GM18951 (cell line): Measurements from ENCODE around the gene EHBP1.
"Not testable (repeated sequence)": the region's sequence is repeated elsewhere in the genome, so short reads cannot be mapped to it uniquely, and the experiment has no call there.

Experiments
- POLR2A ChIP-seq: IDR thresholded peaks from 4 replicates; pipeline ENCODE4 v1.6.1; 2011; ENCODE audit warnings: mild to moderate bottlenecking; ENCODE audit not compliant: insufficient read length, insufficient read depth; ENCODE audit errors: extremely low read depth
- in situ Hi-C: fragments of 300-500 bp; cut with MboI; formaldehyde crosslinking; loops from one replicate; pipeline ENCODE4 v1.12.0; 2022; ENCODE audit warnings: low sequenced_read_pairs, mixed read lengths, inconsistent platforms; ENCODE audit not compliant: unreplicated experiment

Gene EHBP1

DNA sequence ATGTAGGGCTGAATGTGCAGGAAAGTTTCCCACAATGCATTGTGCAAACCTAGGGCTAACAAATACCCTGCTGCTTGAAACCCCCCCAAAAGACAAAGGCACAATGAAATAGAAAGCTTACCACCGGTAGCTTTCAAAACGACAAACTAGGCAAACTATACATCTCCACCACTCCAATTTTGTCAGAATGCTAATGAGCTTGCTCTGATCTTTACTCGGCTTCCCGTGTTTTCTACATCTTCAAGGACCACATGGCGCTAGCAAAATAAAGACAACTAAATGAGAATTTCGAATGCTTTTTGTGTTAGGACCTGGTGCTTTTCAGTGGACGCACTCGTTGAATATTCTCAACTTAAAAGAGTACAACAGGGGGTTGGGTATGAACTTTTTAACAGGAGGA is 307.9 kb downstream of the EHBP1 start:
- in situ Hi-C loops, result no loop called here
- no peak for TF ChIP-seq POLR2A

DNA sequence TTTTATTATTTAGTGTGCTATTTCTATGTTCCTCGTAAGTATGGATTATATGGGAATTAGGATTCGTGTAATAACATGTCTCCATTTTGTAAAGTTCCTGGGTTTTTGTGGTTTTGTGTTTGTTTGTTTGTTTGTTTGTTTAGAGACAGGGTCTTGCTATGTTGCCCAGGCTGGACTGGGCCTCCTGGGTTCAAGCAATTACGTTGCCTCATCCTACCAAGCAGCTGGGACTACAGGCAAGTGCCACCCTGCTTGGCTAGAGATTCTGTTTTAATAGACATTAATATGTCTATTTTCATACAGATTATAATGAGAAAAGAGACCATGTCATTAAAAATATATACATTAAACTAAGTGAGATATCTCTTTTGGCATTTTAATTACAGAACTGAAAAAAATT is 309.9 kb downstream of the EHBP1 start:
- in situ Hi-C loops, result no loop called here
- no peak for TF ChIP-seq POLR2A

DNA sequence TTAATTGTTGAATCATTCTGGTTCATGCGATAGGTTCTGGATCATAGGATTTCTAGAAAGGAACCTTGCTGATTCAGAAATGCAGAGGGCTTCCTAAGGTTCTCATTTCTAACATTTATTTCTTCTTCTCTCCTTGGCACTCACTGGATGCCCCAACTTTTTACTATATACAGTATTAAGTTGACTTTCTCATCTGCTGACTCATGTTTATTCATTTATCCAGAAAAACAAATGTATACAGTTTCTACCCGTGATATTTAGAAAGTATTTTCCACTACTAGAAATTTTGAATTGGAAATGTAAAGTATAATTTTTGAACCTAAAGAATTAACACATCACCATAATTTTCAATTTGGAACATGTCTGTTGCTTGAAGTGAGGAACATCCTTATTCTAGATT is 312.9 kb downstream of the EHBP1 start:
- in situ Hi-C loops, result no loop called here

DNA sequence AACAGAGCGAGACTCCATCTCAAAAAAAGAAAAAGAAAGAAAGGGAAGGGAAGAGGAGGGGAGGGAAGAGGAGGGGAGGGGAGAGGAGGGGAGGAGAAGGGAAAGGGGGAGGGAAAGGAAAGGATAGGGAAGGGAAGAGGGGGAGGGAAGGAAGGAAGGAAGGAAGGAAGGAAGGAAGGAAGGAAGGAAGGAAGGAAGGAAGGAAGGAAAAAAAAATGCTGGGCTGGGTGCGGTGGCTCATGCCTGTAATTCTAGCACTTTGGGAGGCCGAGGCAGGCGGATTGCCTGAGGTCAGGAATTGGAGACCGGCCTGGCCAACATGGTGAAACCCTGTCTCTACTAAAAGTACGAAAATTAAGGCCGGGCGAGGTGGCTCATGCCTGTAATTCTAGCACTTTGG is 314.2 kb downstream of the EHBP1 start:
- in situ Hi-C loops, result not testable (repeated sequence)

More for the DNA sequence above, 312.9 kb downstream of the EHBP1 start:
- TF ChIP-seq POLR2A, result no peak

DNA sequence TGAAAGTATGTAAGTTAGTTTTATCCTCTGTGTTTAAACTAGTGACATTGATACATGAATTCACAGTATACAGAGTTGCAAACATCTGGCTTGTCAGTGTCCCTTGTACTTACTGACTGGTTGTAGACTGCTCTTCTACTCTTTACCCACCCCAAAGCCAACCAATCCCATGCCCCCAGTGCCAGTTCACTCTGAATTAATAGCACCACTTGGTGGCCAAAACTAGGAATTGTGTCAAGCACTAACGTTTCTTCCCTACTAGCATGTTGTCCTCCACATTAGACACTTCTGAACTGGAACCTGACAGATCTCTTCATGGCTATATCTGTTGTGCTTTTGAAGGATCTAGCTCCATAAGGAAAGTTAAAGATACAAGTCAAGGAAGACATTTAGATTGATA is 317.9 kb downstream of the EHBP1 start:
- in situ Hi-C loops, result no loop called here
- TF ChIP-seq POLR2A, result no peak

GRCh38 chr2:63027220-63027619 is 321.7 kb downstream of the EHBP1 start:
- no peak for TF ChIP-seq POLR2A
- in situ Hi-C loops, result no loop called here

- TF ChIP-seq POLR2A, result no peak
- in situ Hi-C loops, result no loop called here
These were observed 323.5 kb downstream of the EHBP1 start for GRCh38 chr2:63029058-63029457.

DNA sequence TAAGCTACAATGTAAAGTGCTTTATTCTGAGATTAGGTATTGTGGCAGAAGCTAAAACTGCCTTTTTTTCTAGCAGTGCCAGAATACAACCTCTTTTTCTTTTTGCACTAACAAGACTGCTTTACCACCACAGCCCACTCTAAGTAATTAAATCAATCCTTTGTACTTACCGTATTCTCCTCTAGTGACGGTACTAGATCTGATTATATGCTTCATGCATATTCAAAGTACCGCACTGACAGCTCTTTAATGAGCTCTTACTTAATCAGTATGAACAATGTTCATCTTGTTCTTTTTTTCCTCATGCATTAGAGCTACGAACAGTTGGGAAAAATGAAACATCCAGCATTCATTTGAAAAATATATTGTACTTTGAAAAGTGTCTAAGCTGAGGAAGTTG is 329.0 kb downstream of the EHBP1 start:
- no peak for TF ChIP-seq POLR2A
- in situ Hi-C loops, result no loop called here

- in situ Hi-C loops, result no loop called here
- TF ChIP-seq POLR2A, result no peak
These were observed 329.7 kb downstream of the EHBP1 start for GRCh38 chr2:63035169-63035568.

GRCh38 chr2:63035660-63036059 is 330.1 kb downstream of the EHBP1 start:
- TF ChIP-seq POLR2A, result no peak
- in situ Hi-C loops, result no loop called here

- TF ChIP-seq POLR2A, result no peak
- in situ Hi-C loops, result no loop called here
These were observed 332.5 kb downstream of the EHBP1 start for GRCh38 chr2:63038034-63038433.

- TF ChIP-seq POLR2A, result no peak
- in situ Hi-C loops, result no loop called here
These were observed 335.1 kb downstream of the EHBP1 start for GRCh38 chr2:63040586-63040985.

DNA sequence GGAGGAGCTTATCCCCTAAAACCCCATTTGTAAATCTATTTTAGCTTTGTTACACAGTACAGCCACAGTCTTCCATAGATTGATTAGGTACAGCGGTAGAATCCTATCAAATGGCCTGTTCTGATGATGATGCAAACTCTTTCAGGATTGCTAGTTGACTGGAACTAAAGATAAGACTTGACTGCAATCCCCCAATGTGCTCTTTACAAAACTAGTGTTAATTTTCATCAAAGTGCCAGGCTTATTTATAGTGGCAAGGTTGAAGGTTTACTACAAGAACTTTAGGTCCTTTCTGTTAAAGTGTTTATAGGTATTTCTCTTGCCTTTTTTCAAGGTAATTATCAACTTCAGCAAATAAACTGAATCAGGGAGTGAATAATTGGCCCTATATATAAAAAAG is 336.1 kb downstream of the EHBP1 start:
- in situ Hi-C loops, result no loop called here

DNA sequence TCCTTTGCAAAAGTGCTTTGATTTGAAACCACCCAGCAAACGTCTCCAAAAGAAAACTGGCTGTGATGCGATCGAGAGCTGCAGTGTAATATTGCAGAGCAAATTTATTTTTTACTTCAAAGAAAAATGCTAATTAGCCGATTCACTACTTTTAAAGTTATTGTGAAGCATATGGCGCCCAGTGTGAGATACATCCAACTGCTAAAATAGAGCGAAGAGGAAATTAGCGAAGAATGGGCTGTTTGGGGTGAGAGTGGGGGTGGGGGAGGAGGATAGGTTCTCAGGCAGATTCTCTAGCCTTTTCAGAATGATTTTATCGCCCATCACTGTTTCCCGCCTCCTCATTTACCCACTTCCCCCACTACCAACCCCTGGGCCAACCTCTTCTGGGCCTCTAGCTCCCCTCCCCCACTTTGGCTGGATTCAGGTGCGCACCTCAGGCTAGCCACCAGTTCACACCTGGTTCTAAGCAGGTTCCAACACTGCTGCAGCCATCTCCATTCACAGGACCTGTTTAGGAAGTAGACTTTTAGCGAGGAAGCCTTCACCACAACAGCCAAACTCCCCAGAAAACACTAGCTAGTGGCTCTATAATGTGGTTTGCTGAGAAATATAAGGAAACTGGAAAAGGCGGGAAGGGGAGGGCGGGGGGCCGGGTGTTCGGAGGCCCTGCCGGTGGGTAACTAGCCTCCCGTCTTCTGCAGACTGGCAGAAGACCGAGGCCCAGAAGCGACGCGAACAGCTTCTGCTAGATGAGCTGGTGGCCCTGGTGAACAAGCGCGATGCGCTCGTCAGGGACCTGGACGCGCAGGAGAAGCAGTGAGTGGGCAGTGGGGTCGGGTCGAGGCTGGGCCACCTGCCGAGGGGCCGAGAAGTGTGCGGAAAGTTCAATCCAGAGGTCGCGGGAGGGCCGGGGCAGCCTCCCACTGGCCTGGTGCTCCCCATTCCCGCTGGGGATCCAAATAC is 339.1 kb downstream of the EHBP1 start:
- in situ Hi-C loops, result no loop called here
- TF ChIP-seq POLR2A, result no peak

More for the DNA sequence above, 336.1 kb downstream of the EHBP1 start:
- no peak for TF ChIP-seq POLR2A
